H1 (cell line): ENCODE measurements around the gene FGGY. TPM values are rescaled to one million over a fixed set of nuclear protein-coding genes. Genes with fewer than 3 reads are reported as not detected.

ENCODE experiments used
- CTCF ChIA-PET: fragments of 300-600 bp; sonication (Branson Sonifier 250); formaldehyde crosslinking; loops from one replicate; lab custom pipeline; 2021; ENCODE audit not compliant: partially characterized antibody; lab: Charles Lee
- POLR2A ChIA-PET: fragments of 300-600 bp; sonication (Branson Sonifier 250); formaldehyde crosslinking; loops from one replicate; lab custom pipeline; 2021; ENCODE audit warnings: inconsistent platforms; ENCODE audit not compliant: partially characterized antibody; lab: Charles Lee
- DNase-seq, 2 experiments: peaks; one replicate each; pipeline versions ENCODE4 v3.0.0 to v3.0.0-alpha.2; 2010 to 2022; ENCODE audit warnings: low spot score in 2 of 2, low read depth in 1 of 2, mixed read lengths in 1 of 2
- FAIRE-seq: peaks from 2 replicates; lab custom pipeline; 2011; peaks lifted over from hg19 to GRCh38; lab: Jason Lieb, UNC
- H2AFZ ChIP-seq: 2 replicates; pipeline ENCODE4 v1.8.1; 2012; ENCODE audit warnings: low read length, inconsistent platforms
- H2AK5ac ChIP-seq: 2 replicates; pipeline ENCODE4 v1.6.1; 2013; ENCODE audit warnings: low read depth, low read length
- H2BK120ac ChIP-seq: replicated peaks from 2 replicates; pipeline ENCODE3; 2013; ENCODE audit warnings: low read depth, low read length, inconsistent platforms
- H2BK12ac ChIP-seq: 2 replicates; pipeline ENCODE4 v1.6.1; 2013; ENCODE audit warnings: low read depth, low read length
- H2BK15ac ChIP-seq: 2 replicates; pipeline ENCODE4 v1.6.1; 2013; ENCODE audit warnings: low read length
- H2BK20ac ChIP-seq: 2 replicates; pipeline ENCODE4 v1.6.1; 2013; ENCODE audit warnings: low read length
- H2BK5ac ChIP-seq: 2 replicates; pipeline ENCODE4 v1.6.1; 2013; ENCODE audit warnings: low read depth, low read length
- H3K14ac ChIP-seq: 2 replicates; pipeline ENCODE4 v1.6.1; 2013; ENCODE audit warnings: inconsistent platforms; ENCODE audit not compliant: insufficient read length
- H3K18ac ChIP-seq: 2 replicates; pipeline ENCODE4 v1.6.1; 2013; ENCODE audit warnings: low read length; ENCODE audit errors: extremely low read depth
- H3K23ac ChIP-seq: 2 replicates; pipeline ENCODE4 v1.6.1; 2013; ENCODE audit warnings: inconsistent platforms; ENCODE audit not compliant: insufficient read length
- H3K23me2 ChIP-seq: 2 replicates; pipeline ENCODE4 v1.6.1; 2013; ENCODE audit warnings: low read depth, low read length
- H3K27ac ChIP-seq: 2 replicates; pipeline ENCODE4 v1.6.1; 2011; ENCODE audit warnings: low read depth, low read length, inconsistent platforms
- H3K27me3 ChIP-seq, 4 experiments: replicated peaks in 1 of 4; 1 replicate in 1 of 4; 2 replicates in 3 of 4; pipeline versions ENCODE4 v1.6.1 to v1.8.1; 2011 to 2013; ENCODE audit warnings: low read length in 3 of 4, mild to moderate bottlenecking in 3 of 4, inconsistent platforms in 2 of 4, mixed read lengths in 2 of 4, moderate library complexity in 1 of 4; ENCODE audit not compliant: control insufficient read depth in 3 of 4, insufficient read depth in 3 of 4; ENCODE audit errors: extremely low read depth in 1 of 4
- H3K36me3 ChIP-seq, 4 experiments: 2 replicates each; pipeline versions ENCODE4 v1.6.1 to v1.8.1; 2011 to 2013; ENCODE audit warnings: mild to moderate bottlenecking in 4 of 4, low read length in 3 of 4, moderate library complexity in 2 of 4, control low read depth in 1 of 4, inconsistent platforms in 1 of 4; ENCODE audit not compliant: insufficient read depth in 4 of 4, control insufficient read depth in 2 of 4
- H3K4ac ChIP-seq: replicated peaks from 2 replicates; pipeline ENCODE3; 2013; ENCODE audit warnings: low read length, low read depth, mixed read lengths, inconsistent platforms; ENCODE audit not compliant: insufficient read length
- H3K4me1 ChIP-seq, 4 experiments: replicated peaks in 1 of 4; 1 replicate in 1 of 4; 2 replicates in 3 of 4; pipeline versions ENCODE4 v1.6.1 to v1.8.1; 2011 to 2013; ENCODE audit warnings: low read length in 3 of 4, inconsistent platforms in 2 of 4, mixed read lengths in 1 of 4; ENCODE audit not compliant: insufficient read depth in 4 of 4, control insufficient read depth in 3 of 4
- H3K4me2 ChIP-seq, 2 experiments: 2 replicates each; pipeline versions ENCODE4 v1.6.1 to v1.8.1; 2011 to 2013; ENCODE audit warnings: low read depth in 2 of 2, low read length in 2 of 2, control low read depth in 1 of 2, inconsistent platforms in 1 of 2, mild to moderate bottlenecking in 1 of 2; ENCODE audit not compliant: insufficient read depth in 1 of 2
- H3K4me3 ChIP-seq, 4 experiments: fragments of 200-600, 300-600 bp in 1 of 4; sonication (generic), shearing (Covaris generic), sonication (Bioruptor Twin) in 1 of 4; 2 replicates each; pipeline versions ENCODE4 v1.5.1 to v1.8.1; 2011 to 2016; ENCODE audit warnings: low read length in 4 of 4, low read depth in 3 of 4, control low read depth in 2 of 4, inconsistent platforms in 2 of 4, mild to moderate bottlenecking in 2 of 4, mixed read lengths in 1 of 4, moderate library complexity in 1 of 4; ENCODE audit not compliant: insufficient read depth in 2 of 4; ENCODE audit errors: extremely low read depth in 1 of 4
- H3K56ac ChIP-seq: replicated peaks from 2 replicates; pipeline ENCODE3; 2013; ENCODE audit warnings: low read depth, mild to moderate bottlenecking, mixed read lengths, low read length, inconsistent platforms; ENCODE audit not compliant: insufficient read length
- H3K79me1 ChIP-seq: 2 replicates; pipeline ENCODE4 v1.6.1; 2013; ENCODE audit warnings: low read depth, low read length, control low read depth
- H3K79me2 ChIP-seq, 2 experiments: 2 replicates each; pipeline versions ENCODE4 v1.6.1 to v1.8.1; 2012 to 2013; ENCODE audit warnings: low read length in 2 of 2, mild to moderate bottlenecking in 2 of 2, inconsistent platforms in 1 of 2; ENCODE audit not compliant: insufficient read depth in 2 of 2, control insufficient read depth in 1 of 2
- H3K9ac ChIP-seq, 4 experiments: replicated peaks in 1 of 4; 1 replicate in 1 of 4; 2 replicates in 3 of 4; pipeline versions ENCODE4 v1.6.1 to v1.8.1; 2011 to 2013; ENCODE audit warnings: low read depth in 3 of 4, low read length in 3 of 4, control low read depth in 2 of 4, mild to moderate bottlenecking in 2 of 4, moderate library complexity in 2 of 4, inconsistent platforms in 1 of 4; ENCODE audit errors: extremely low read depth in 1 of 4
- H3K9me3 ChIP-seq, 2 experiments: 2 replicates each; pipeline versions ENCODE4 v1.6.1 to v1.8.1; 2012 to 2013; ENCODE audit warnings: mild to moderate bottlenecking in 2 of 2, moderate library complexity in 2 of 2, control low read depth in 1 of 2, inconsistent platforms in 1 of 2, low read depth in 1 of 2, low read length in 1 of 2, mixed read lengths in 1 of 2; ENCODE audit not compliant: insufficient read depth in 2 of 2
- H4K20me1 ChIP-seq, 2 experiments: replicated peaks in 1 of 2; 2 replicates each; pipeline versions ENCODE3 to v1.8.1; 2011 to 2013; ENCODE audit warnings: inconsistent platforms in 2 of 2, low read length in 2 of 2, mild to moderate bottlenecking in 1 of 2; ENCODE audit not compliant: insufficient read depth in 2 of 2, control insufficient read depth in 1 of 2
- H4K5ac ChIP-seq: 2 replicates; pipeline ENCODE4 v1.6.1; 2013; ENCODE audit warnings: low read length, low read depth, mixed read lengths, inconsistent platforms; ENCODE audit not compliant: insufficient read length
- H4K8ac ChIP-seq: 2 replicates; pipeline ENCODE4 v1.8.0; 2013; ENCODE audit warnings: mild to moderate bottlenecking, moderate library complexity, low read length, inconsistent platforms; ENCODE audit not compliant: insufficient read depth; ENCODE audit errors: extremely low read depth
- H4K91ac ChIP-seq: replicated peaks from 2 replicates; pipeline ENCODE3; 2013; ENCODE audit warnings: low read length, mixed read lengths, inconsistent platforms; ENCODE audit not compliant: insufficient read length
- GTF2F1 ChIP-seq: IDR thresholded peaks from 2 replicates; pipeline ENCODE4 v1.6.1; 2012; ENCODE audit warnings: low read depth, low read length, improper control_type of control experiment, borderline replicate concordance
- HDAC6 ChIP-seq: IDR thresholded peaks from one replicate; pipeline ENCODE4 v1.7.1; 2012; ENCODE audit warnings: low read depth, mild to moderate bottlenecking, inconsistent platforms, low read length, moderate library complexity
- KDM4A ChIP-seq: IDR thresholded peaks from one replicate; pipeline ENCODE4 v1.7.1; 2012; ENCODE audit warnings: low read depth, mild to moderate bottlenecking, moderate library complexity, low read length, inconsistent platforms; ENCODE audit not compliant: severe bottlenecking
- PHF8 ChIP-seq: fragments of 200-600 bp; sonication (generic); conservative IDR thresholded peaks from 2 replicates; pipeline ENCODE4 v1.7.1; 2012; ENCODE audit warnings: low read depth, mild to moderate bottlenecking, inconsistent platforms, low read length, moderate library complexity
- SIN3A ChIP-seq, 2 experiments: IDR thresholded peaks in 1 of 2; conservative IDR thresholded peaks in 1 of 2; 2 replicates each; pipeline ENCODE4 v1.6.1; 2011 to 2012; ENCODE audit warnings: low read length in 2 of 2, improper control_type of control experiment in 1 of 2, low read depth in 1 of 2, mild to moderate bottlenecking in 1 of 2
- SIRT6 ChIP-seq: IDR thresholded peaks from one replicate; pipeline ENCODE4 v1.7.1; 2012; ENCODE audit warnings: low read length, inconsistent platforms
- SIX5 ChIP-seq: IDR thresholded peaks from 2 replicates; pipeline ENCODE4 v1.6.1; 2011; ENCODE audit warnings: mild to moderate bottlenecking, low read depth, low read length
- ZNF274 ChIP-seq: IDR thresholded peaks from 2 replicates; pipeline ENCODE4 v1.7.0; 2012; ENCODE audit warnings: low read length, borderline replicate concordance; ENCODE audit errors: extremely low read depth
- WGBS, 2 experiments: shearing (Covaris generic) in 1 of 2; methylation state at CpG; one replicate each; pipeline versions ENCODE4 v1.1.6 to v1.1.7; 2013 to 2015; ENCODE audit warnings: low lambda C conversion rate in 2 of 2, mixed read lengths in 2 of 2, inconsistent platforms in 1 of 2, low coverage in 1 of 2, missing lambda C conversion rate in 1 of 2; ENCODE audit not compliant: insufficient replicate concordance in 2 of 2, insufficient coverage in 1 of 2, insufficient read length in 1 of 2; ENCODE audit errors: extremely low coverage in 1 of 2, missing lambda C conversion rate in 1 of 2; 5-methylcytosine and 5-hydroxymethylcytosine counted together
- polyA plus RNA-seq, 7 experiments: library from polyadenylated mRNA; depleted of rRNA in 3 of 7; stranded (reverse) in 5 of 7; unstranded in 2 of 7; fragments of >200 nt in 5 of 7; fragments of 200-250 nt in 2 of 7; gene quantifications; 1 replicate in 5 of 7; 2 replicates in 1 of 7; 4 replicates in 1 of 7; pipeline versions ENCODE4 v1.2.1 to v1.2.3, GENCODE V29; 2011 to 2013; ENCODE audit warnings: missing spikeins in 2 of 7, mixed read lengths in 2 of 7
- total RNA-seq: library from RNA; stranded (reverse); fragmentation: NEBNext Ultra II Directional; extraction: Animal tissue kit (Norgen Biotek cat#: 25700); gene quantifications from 2 replicates; pipeline ENCODE4 v1.2.1, GENCODE V29; 2021
- TF ChIP-seq, protein P1 (sequence below): IDR thresholded peaks from 2 replicates; pipeline ENCODE4 v1.6.1; 2011; ENCODE audit warnings: low read length, improper control_type of control experiment

FGGY gene
- total and polyA plus RNA-seq, 2 of the 8 experiments (the other 6 are each of a cell fraction or from before 2014, with no cell fraction given): 10.3 to 12.5 TPM

GRCh38 chr1:59750328-59751003 is 453.6 kb downstream of the FGGY start:
- WGBS, 2 experiments: 84% methylated on average over 4 of the region's 4 CpGs; no CpG with 5 or more reads in 1 of the 2 experiments
- Histone ChIP-seq H3K56ac (no peak overlapping the region), H4K20me1 (no peaks in the 10 kb centered on the region), H2BK15ac (no peak overlapping the region), H3K27me3 (no peaks in the 10 kb centered on the region), H3K79me2 (no peaks in the 10 kb centered on the region), H3K4me1 (peaks cover 0 to 3% (median 1%) of the 10 kb centered on the region in 4 experiments; a peak in 1 of 7 replicates), H4K91ac (no peak overlapping the region), H3K14ac (no peak overlapping the region), H3K36me3 (no peaks in the 10 kb centered on the region), H2AK5ac (no peak overlapping the region), H4K5ac (no peak overlapping the region), H3K27ac (no peak overlapping the region), H4K8ac (no peak overlapping the region), H3K4me3 (no peak overlapping the region), H3K9me3 (no peaks in the 10 kb centered on the region), H3K23ac (no peak overlapping the region), H2BK5ac (no peak overlapping the region), H2BK12ac (no peak overlapping the region), H2AFZ (0 out of 2 replicates have a peak overlapping the region, but pooled peaks have one; percentile 30), H3K23me2 (no peaks in the 10 kb centered on the region; the same call in 1 of the 2 replicates), H3K4ac (no peak overlapping the region), H3K18ac (no peak overlapping the region), H3K79me1 (no peaks in the 10 kb centered on the region), H2BK20ac (no peak overlapping the region), H3K9ac (no peak overlapping the region), H2BK120ac (no peak overlapping the region), H3K4me2 (no peak overlapping the region)
- TF ChIP-seq PHF8 (no peak), ZNF274 (no peak), HDAC6 (no peak), GTF2F1 (no peak), KDM4A (no peak), SIN3A (conservative IDR thresholded peaks at IDR 0.05 in 1 of 2, IDR thresholded peaks at IDR 0.05 in 1 of 2; ENCODE audit: low read depth in 1 of 2, low read length in 2 of 2) (no peak), SIRT6 (no peak), SIX5 (no peak)
- TF ChIP-seq, protein P1, sequence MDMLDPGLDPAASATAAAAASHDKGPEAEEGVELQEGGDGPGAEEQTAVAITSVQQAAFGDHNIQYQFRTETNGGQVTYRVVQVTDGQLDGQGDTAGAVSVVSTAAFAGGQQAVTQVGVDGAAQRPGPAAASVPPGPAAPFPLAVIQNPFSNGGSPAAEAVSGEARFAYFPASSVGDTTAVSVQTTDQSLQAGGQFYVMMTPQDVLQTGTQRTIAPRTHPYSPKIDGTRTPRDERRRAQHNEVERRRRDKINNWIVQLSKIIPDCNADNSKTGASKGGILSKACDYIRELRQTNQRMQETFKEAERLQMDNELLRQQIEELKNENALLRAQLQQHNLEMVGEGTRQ: no peak
- ChIA-PET CTCF (interaction anchor here (1.1 to 1.8 kb wide), 2 partner anchors 8 to 52 kb away, joined by 3 to 10 read pairs; no protein-coding TSS in a partner anchor), POLR2A (interaction anchor here (0.5 kb wide), 1 partner anchor 1051 kb away, joined by 3 read pairs; the partner anchor contains the start of gene MYSM1)
- FAIRE-seq (no peak), DNase-seq (no peak)
